MM.1S (cell line): ENCODE results near the gene CRACDL.

ENCODE experiments used
- EZH2 ChIP-seq: fragments of 300-600 bp; sonication (generic); optimal IDR thresholded peaks from 2 replicates; pipeline ENCODE3; 2017; ENCODE audit warnings: low read depth, mild to moderate bottlenecking, antibody characterized with exemption, low read length, mixed read lengths
- EZH2phosphoT487 ChIP-seq: fragments of 300-600 bp; sonication (generic); IDR thresholded peaks from 2 replicates; pipeline ENCODE4 v1.6.1; 2018; ENCODE audit warnings: antibody characterized with exemption, low read length
- TF ChIP-seq, protein P1 (sequence below): fragments of 300-600 bp; sonication (generic); IDR thresholded peaks from 2 replicates; pipeline ENCODE4 v1.5.1; 2016; ENCODE audit warnings: antibody characterized with exemption, low read length, mixed read lengths

DNA sequence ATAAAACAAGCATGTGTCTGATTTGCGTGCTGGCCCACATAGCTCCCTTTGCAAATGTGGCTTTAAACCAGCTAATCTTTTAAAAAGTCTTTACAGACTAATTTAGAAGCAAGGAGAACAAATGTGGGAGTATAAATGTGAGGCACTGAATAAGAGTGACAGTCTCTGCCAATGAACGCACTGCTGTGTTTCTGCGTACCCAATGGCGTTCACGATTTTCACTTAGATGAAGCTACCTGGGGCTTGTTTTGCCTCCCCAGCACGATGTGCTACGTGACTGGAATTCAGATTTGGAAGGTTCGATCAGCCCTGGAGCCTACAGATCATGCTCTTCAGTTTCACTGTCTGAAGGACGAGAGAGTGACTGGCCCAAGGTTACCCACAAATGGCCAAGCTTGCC, 10.8 kb upstream of the CRACDL start:
- TF ChIP-seq, protein P1, sequence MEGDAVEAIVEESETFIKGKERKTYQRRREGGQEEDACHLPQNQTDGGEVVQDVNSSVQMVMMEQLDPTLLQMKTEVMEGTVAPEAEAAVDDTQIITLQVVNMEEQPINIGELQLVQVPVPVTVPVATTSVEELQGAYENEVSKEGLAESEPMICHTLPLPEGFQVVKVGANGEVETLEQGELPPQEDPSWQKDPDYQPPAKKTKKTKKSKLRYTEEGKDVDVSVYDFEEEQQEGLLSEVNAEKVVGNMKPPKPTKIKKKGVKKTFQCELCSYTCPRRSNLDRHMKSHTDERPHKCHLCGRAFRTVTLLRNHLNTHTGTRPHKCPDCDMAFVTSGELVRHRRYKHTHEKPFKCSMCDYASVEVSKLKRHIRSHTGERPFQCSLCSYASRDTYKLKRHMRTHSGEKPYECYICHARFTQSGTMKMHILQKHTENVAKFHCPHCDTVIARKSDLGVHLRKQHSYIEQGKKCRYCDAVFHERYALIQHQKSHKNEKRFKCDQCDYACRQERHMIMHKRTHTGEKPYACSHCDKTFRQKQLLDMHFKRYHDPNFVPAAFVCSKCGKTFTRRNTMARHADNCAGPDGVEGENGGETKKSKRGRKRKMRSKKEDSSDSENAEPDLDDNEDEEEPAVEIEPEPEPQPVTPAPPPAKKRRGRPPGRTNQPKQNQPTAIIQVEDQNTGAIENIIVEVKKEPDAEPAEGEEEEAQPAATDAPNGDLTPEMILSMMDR: no peak
- TF ChIP-seq EZH2phosphoT487 (no peak), EZH2 (no peak)
